GM18517 (cell line): ENCODE data around the gene ELOVL2.
"Not testable (repeated sequence)": the region's sequence is repeated elsewhere in the genome, so short reads cannot be mapped to it uniquely, and the experiment has no call there.

Experiments
- ATAC-seq: cut with Tn5 transposase; IDR thresholded peaks from one replicate; pipeline ENCODE4 v1.9.1; 2021; ENCODE audit warnings: mild to moderate bottlenecking, moderate library complexity; ENCODE audit not compliant: unreplicated experiment

ELOVL2 gene

GRCh38 chr6:11025130-11025529 is 19.0 kb downstream of the ELOVL2 start:
- no peak for ATAC-seq

GRCh38 chr6:11023032-11023431 is 21.1 kb downstream of the ELOVL2 start:
- ATAC-seq, result no peak

- ATAC-seq, result no peak
Measured at GRCh38 chr6:11021714-11022113, 22.4 kb downstream of the ELOVL2 start.

- no peak for ATAC-seq
Measured at GRCh38 chr6:11021003-11021402, 23.1 kb downstream of the ELOVL2 start.

GRCh38 chr6:11018225-11018624 is 25.9 kb downstream of the ELOVL2 start:
- ATAC-seq, result no peak

GRCh38 chr6:11017090-11017489 is 27.0 kb downstream of the ELOVL2 start:
- ATAC-seq, result no peak

- ATAC-seq, result no peak
Measured at GRCh38 chr6:11016452-11016851, 27.7 kb downstream of the ELOVL2 start.

GRCh38 chr6:11015102-11015501 is 29.0 kb downstream of the ELOVL2 start:
- ATAC-seq, result no peak

- ATAC-seq, result no peak
Measured at GRCh38 chr6:11013721-11014070, 30.4 kb downstream of the ELOVL2 start.

- ATAC-seq, result no peak
Measured at GRCh38 chr6:11012976-11013720, 31.0 kb downstream of the ELOVL2 start.

GRCh38 chr6:11012295-11012754 is 31.8 kb downstream of the ELOVL2 start:
- no peak for ATAC-seq

GRCh38 chr6:11011787-11012234 is 32.3 kb downstream of the ELOVL2 start:
- no peak for ATAC-seq

GRCh38 chr6:11009353-11009752 is 34.8 kb downstream of the ELOVL2 start:
- peak; percentile 51 for ATAC-seq

GRCh38 chr6:11008821-11009220 is 35.3 kb downstream of the ELOVL2 start:
- ATAC-seq, result no peak

GRCh38 chr6:11007715-11008608 is 36.1 kb downstream of the ELOVL2 start:
- no peak for ATAC-seq

- ATAC-seq, result no peak
Measured at GRCh38 chr6:11006061-11006460, 38.0 kb downstream of the ELOVL2 start.

GRCh38 chr6:11003297-11003696 is 40.8 kb downstream of the ELOVL2 start:
- ATAC-seq, result not testable (repeated sequence)

- no peak for ATAC-seq
Measured at GRCh38 chr6:11002176-11002575, 41.9 kb downstream of the ELOVL2 start.

GRCh38 chr6:10999994-11000393 is 44.1 kb downstream of the ELOVL2 start:
- ATAC-seq, result no peak

GRCh38 chr6:10995114-10995707 is 48.9 kb downstream of the ELOVL2 start:
- no peak for ATAC-seq

GRCh38 chr6:10993896-10994295 is 50.2 kb downstream of the ELOVL2 start:
- ATAC-seq, result no peak

GRCh38 chr6:10991115-10991514 is 53.0 kb downstream of the ELOVL2 start:
- no peak for ATAC-seq
